Activated T-cell treated with anti-CD3 and anti-CD28 coated beads, Interleukin-2, amount 50 U/mL, for 4 hours (primary cell): Measurements from ENCODE around the gene IGFBP1. TPM values are rescaled to one million over a fixed set of nuclear protein-coding genes. Genes with fewer than 3 reads are reported as not detected.

Experiments used
- ATAC-seq, 2 donors: fragments of 200-7000 bp; cut with Tn5 transposase; one replicate each; pipeline ENCODE4 v1.10.0; 2021
- DNase-seq: peaks from one replicate; pipeline ENCODE4 v3.0.0-alpha.2; 2020
- H3K27me3 Mint-ChIP-seq: one replicate; pipeline ENCODE4 v1.8.0; 2021; ENCODE audit warnings: low read depth, mixed read lengths
- H3K36me3 Mint-ChIP-seq: one replicate; pipeline ENCODE4 v1.8.0; 2022; ENCODE audit warnings: mixed read lengths; ENCODE audit not compliant: insufficient read depth
- H3K4me1 Mint-ChIP-seq: one replicate; pipeline ENCODE4 v1.8.0; 2021; ENCODE audit warnings: low read depth, mixed read lengths
- H3K4me3 Mint-ChIP-seq: one replicate; pipeline ENCODE4 v1.8.0; 2021; ENCODE audit warnings: mild to moderate bottlenecking, moderate library complexity, mixed read lengths
- H3K9me3 Mint-ChIP-seq: one replicate; pipeline ENCODE4 v1.8.0; 2021; ENCODE audit warnings: mixed read lengths
- total RNA-seq, 3 donors: library from RNA; stranded (reverse); gene quantifications; one replicate each; pipeline ENCODE4 v1.2.1, GENCODE V29; 2021

IGFBP1 gene
- total RNA-seq, 3 donors from 2014 or later: 0.11 to 0.28 (median 0.13) TPM

- H3K36me3 Mint-ChIP-seq: no peaks in the 10 kb centered on the region
- H3K9me3 Mint-ChIP-seq: peaks cover 5% of the 10 kb centered on the region
- H3K4me3 Mint-ChIP-seq: no peak overlapping the region
- no peaks in the 10 kb centered on the region for H3K4me1 Mint-ChIP-seq
- ATAC-seq (no peak), DNase-seq (no peak)
- H3K27me3 Mint-ChIP-seq: peaks cover 2% of the 10 kb centered on the region
Observed at GRCh38 chr7:45872116-45873034, 15.9 kb upstream of the IGFBP1 start.

- H3K27me3 Mint-ChIP-seq: peaks cover 2% of the 10 kb centered on the region
- H3K9me3 Mint-ChIP-seq: peaks cover 6% of the 10 kb centered on the region
- H3K4me1 Mint-ChIP-seq: no peaks in the 10 kb centered on the region
- ATAC-seq (no peak), DNase-seq (no peak)
- H3K36me3 Mint-ChIP-seq: no peaks in the 10 kb centered on the region
- H3K4me3 Mint-ChIP-seq: no peak within 1 kb of the TSS
Observed at GRCh38 chr7:45873035-45873354, 15.3 kb upstream of the IGFBP1 start, which contains the start of gene CCDC201. CCDC201 (minus strand) TSS chr7:45873082; CDS start chr7:45873007, 75 bp downstream.

- no peak for ATAC-seq
- H3K36me3 Mint-ChIP-seq: no peaks in the 10 kb centered on the region
Observed at GRCh38 chr7:45873355-45873754, 14.9 kb upstream of the IGFBP1 start.

GRCh38 chr7:45874408-45875131 is 13.7 kb upstream of the IGFBP1 start:
- ATAC-seq (no peak), DNase-seq (no peak)
- Mint-ChIP-seq H3K4me3 (no peak overlapping the region), H3K36me3 (no peaks in the 10 kb centered on the region), H3K4me1 (no peaks in the 10 kb centered on the region), H3K27me3 (peaks cover 2% of the 10 kb centered on the region), H3K9me3 (peaks cover 6% of the 10 kb centered on the region)

More at GRCh38 chr7:45873355-45873754, 14.9 kb upstream of the IGFBP1 start:
- Mint-ChIP-seq H3K4me1 (no peaks in the 10 kb centered on the region), H3K27me3 (peaks cover 2% of the 10 kb centered on the region), H3K4me3 (no peak overlapping the region), H3K9me3 (peaks cover 6% of the 10 kb centered on the region)
- DNase-seq: no peak

- no peak for DNase-seq
- Mint-ChIP-seq H3K36me3 (no peaks in the 10 kb centered on the region), H3K4me1 (no peaks in the 10 kb centered on the region), H3K4me3 (no peak overlapping the region), H3K27me3 (peaks cover 2% of the 10 kb centered on the region), H3K9me3 (peaks cover 6% of the 10 kb centered on the region)
- no peak for ATAC-seq
Observed at GRCh38 chr7:45876519-45876918, 11.8 kb upstream of the IGFBP1 start.

- H3K9me3 Mint-ChIP-seq: peaks cover 6% of the 10 kb centered on the region
- no peak for ATAC-seq
- H3K4me3 Mint-ChIP-seq: no peak overlapping the region
- no peaks in the 10 kb centered on the region for H3K4me1 Mint-ChIP-seq
- peaks cover 3% of the 10 kb centered on the region for H3K27me3 Mint-ChIP-seq
- no peaks in the 10 kb centered on the region for H3K36me3 Mint-ChIP-seq
- no peak for DNase-seq
Observed at GRCh38 chr7:45878457-45879144, 9.7 kb upstream of the IGFBP1 start.

GRCh38 chr7:45880433-45880860 is 7.8 kb upstream of the IGFBP1 start:
- Mint-ChIP-seq H3K9me3 (peaks cover 6% of the 10 kb centered on the region), H3K4me1 (no peaks in the 10 kb centered on the region), H3K36me3 (no peaks in the 10 kb centered on the region), H3K27me3 (peaks cover 12% of the 10 kb centered on the region), H3K4me3 (no peak overlapping the region)
- no peak for DNase-seq
- ATAC-seq: no peak

- no peaks in the 10 kb centered on the region for H3K36me3 Mint-ChIP-seq
- no peak overlapping the region for H3K4me3 Mint-ChIP-seq
- no peak for ATAC-seq
Observed at GRCh38 chr7:45881280-45881758, 7.0 kb upstream of the IGFBP1 start.

GRCh38 chr7:45881759-45882464 is 6.4 kb upstream of the IGFBP1 start:
- H3K4me3 Mint-ChIP-seq: no peak overlapping the region
- DNase-seq (no peak), ATAC-seq (no peak)
- no peaks in the 10 kb centered on the region for H3K36me3 Mint-ChIP-seq
- H3K9me3 Mint-ChIP-seq: peaks cover 5% of the 10 kb centered on the region
- H3K4me1 Mint-ChIP-seq: no peaks in the 10 kb centered on the region
- H3K27me3 Mint-ChIP-seq: peaks cover 24% of the 10 kb centered on the region

More at GRCh38 chr7:45881280-45881758, 7.0 kb upstream of the IGFBP1 start:
- peaks cover 18% of the 10 kb centered on the region for H3K27me3 Mint-ChIP-seq
- DNase-seq: no peak
- no peaks in the 10 kb centered on the region for H3K4me1 Mint-ChIP-seq
- H3K9me3 Mint-ChIP-seq: peaks cover 6% of the 10 kb centered on the region

GRCh38 chr7:45882465-45882810 is 5.8 kb upstream of the IGFBP1 start:
- Mint-ChIP-seq H3K9me3 (peaks cover under 1% of the 10 kb centered on the region), H3K27me3 (peaks cover 29% of the 10 kb centered on the region), H3K36me3 (no peaks in the 10 kb centered on the region), H3K4me3 (no peak overlapping the region), H3K4me1 (no peaks in the 10 kb centered on the region)
- DNase-seq: no peak
- ATAC-seq: no peak

GRCh38 chr7:45884136-45884535 is 4.2 kb upstream of the IGFBP1 start:
- ATAC-seq (no peak), DNase-seq (no peak)
- H3K9me3 Mint-ChIP-seq: no peaks in the 10 kb centered on the region
- peaks cover 41% of the 10 kb centered on the region for H3K27me3 Mint-ChIP-seq
- H3K36me3 Mint-ChIP-seq: no peaks in the 10 kb centered on the region
- no peak overlapping the region for H3K4me3 Mint-ChIP-seq
- no peaks in the 10 kb centered on the region for H3K4me1 Mint-ChIP-seq

GRCh38 chr7:45885264-45885882 is 2.9 kb upstream of the IGFBP1 start:
- peaks cover 49% of the 10 kb centered on the region for H3K27me3 Mint-ChIP-seq
- ATAC-seq: no peak

GRCh38 chr7:45886931-45887667 is 1.2 kb upstream of the IGFBP1 start:
- no peak for DNase-seq
- no peak for ATAC-seq
- Mint-ChIP-seq H3K4me3 (no peak overlapping the region), H3K36me3 (no peaks in the 10 kb centered on the region), H3K9me3 (no peaks in the 10 kb centered on the region), H3K4me1 (no peaks in the 10 kb centered on the region), H3K27me3 (peaks cover 61% of the 10 kb centered on the region)

More at GRCh38 chr7:45885264-45885882, 2.9 kb upstream of the IGFBP1 start:
- H3K4me3 Mint-ChIP-seq: no peak overlapping the region
- no peaks in the 10 kb centered on the region for H3K4me1 Mint-ChIP-seq
- H3K9me3 Mint-ChIP-seq: no peaks in the 10 kb centered on the region
- DNase-seq: no peak
- H3K36me3 Mint-ChIP-seq: no peaks in the 10 kb centered on the region
